Activated CD8-positive, alpha-beta memory T cell treated with anti-CD3 and anti-CD28 coated beads for 24 hours (primary cell): ENCODE data around the gene SPOCK1.

ENCODE experiments used
- DNase-seq: peaks from one replicate; pipeline ENCODE4 v3.0.0-alpha.2; 2020

The SPOCK1 gene

GRCh38 chr5:137320056-137321045 is 178.8 kb downstream of the SPOCK1 start:
- DNase-seq = no peak

- DNase-seq = no peak
Measured at GRCh38 chr5:137318027-137318426, 181.1 kb downstream of the SPOCK1 start.

DNA sequence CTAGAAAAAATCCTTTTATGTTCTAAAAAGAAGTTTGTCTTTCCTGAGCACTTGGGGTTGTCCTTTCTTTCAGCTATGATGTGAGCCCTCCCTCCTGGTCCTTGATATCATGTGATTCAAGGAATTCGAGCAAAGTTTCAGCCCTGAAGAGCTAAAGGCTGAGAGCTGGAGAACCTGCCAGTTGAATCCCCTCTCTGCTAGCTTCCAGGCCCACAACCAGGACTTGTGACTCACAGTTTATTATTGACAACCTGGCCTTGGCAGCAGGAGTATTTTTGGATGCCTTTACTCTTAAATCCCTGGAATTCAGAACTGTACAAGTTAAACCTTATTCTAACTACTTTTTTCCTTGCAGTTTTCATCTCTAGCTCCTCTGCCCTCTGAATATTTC is 182.8 kb downstream of the SPOCK1 start:
- no peak for DNase-seq

- no peak for DNase-seq
Measured at GRCh38 chr5:137315534-137316345, 183.4 kb downstream of the SPOCK1 start.

- no peak for DNase-seq
Measured at GRCh38 chr5:137315109-137315508, 184.0 kb downstream of the SPOCK1 start.

DNA sequence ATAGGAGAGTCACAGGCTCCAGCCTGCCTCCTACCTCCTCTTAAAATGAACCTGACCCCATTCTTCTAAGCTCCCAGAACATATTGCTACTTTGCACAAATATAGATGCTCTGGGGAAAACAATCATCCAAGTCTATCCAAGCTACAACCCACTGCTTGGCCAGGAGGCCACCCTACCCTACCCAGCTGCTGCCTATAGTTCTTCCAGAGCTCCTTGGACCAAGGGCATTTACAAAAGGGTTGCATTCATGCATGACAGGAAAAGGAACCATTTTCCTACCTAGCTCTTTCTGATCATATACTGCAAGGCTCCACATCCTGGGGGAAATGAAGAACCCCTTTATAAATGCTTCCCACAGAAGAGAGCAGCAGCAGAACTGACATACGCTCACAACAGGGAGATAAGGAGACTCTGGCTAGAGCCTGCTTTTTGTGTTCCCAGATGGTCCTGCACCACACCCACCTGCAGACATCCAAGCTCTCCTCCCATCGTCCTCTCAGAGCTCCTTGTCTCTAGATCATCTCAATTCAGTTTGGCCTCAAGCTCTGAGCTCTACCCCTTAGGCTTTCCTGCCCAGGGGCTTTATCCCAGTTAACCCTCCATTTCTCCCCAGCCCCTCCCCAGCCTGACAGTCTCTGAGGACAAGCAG is 185.5 kb downstream of the SPOCK1 start:
- DNase-seq = no peak

GRCh38 chr5:137312011-137312410 is 187.1 kb downstream of the SPOCK1 start:
- DNase-seq = no peak

DNA sequence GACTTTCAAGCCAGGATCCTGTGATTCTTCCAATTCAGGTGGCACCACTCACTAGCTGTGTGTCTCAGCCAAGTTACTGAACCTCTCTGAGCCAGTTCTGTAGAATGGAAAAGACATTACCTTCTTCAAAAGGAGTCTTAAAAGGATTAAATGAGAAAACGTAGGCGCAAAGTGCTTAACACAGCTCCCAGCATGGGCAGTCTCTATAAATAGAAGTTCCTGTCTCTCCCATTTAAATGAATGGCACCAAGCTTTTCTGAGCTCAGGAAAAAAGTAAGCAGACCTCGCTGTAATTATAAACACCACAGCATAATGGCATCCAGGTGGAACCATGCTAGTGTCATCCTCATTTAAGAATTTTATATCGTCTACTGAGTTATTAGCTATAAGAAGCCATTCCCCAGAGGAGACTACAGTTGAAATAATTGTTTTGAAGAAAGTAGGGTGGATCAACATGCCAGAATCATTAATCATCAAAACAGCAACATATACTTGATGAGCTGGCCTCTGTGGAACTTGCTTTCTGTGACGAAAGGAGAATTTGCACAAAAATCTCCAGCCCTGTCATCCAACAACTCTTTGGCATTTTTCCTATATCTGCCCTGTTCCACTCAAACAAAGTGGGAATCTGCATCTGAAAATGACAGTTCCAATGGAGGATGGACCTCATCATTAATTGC is 188.9 kb downstream of the SPOCK1 start:
- no peak for DNase-seq

DNA sequence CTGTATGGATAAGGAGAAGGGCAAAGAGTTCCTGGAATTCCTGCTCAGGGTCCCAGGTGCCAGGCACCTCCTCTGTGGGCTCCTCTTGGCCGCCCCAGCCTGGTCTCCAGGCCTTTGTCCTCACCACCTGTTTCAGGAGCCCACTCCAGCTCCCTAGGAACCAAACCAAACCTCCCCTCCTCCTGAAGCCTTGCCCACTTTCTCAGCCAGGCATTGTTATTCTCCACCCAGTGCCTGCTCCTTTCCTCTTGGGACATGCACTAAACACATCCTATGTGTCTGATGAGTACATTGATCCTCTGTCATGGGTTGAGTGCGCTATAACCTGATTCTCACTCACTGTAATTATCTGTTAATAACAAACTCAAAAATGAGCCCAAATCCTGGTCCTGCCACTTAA is 189.8 kb downstream of the SPOCK1 start:
- DNase-seq = no peak

DNA sequence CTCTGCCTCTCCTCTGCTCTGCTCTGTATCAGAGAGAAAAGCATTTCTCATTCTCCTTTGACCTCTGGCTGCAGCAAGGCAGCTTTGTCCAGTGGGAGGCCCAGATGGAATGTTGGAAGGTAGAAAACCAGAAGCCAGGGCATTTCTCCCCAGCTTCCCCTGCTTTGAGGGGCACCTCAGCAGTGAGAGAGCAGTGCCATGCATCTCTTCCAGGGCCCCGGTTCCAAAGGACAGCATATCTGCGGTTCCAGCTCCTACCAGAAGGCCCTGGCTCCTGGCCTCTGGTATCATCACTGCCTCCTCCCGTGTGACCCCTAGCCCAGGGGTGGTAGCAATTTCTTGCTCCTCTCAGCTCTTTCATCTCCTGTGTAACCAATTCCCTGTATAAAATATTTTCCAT is 190.8 kb downstream of the SPOCK1 start:
- no peak for DNase-seq

- no peak for DNase-seq
Measured at GRCh38 chr5:137306903-137307302, 192.2 kb downstream of the SPOCK1 start.

GRCh38 chr5:137305971-137306602 is 193.0 kb downstream of the SPOCK1 start:
- no peak for DNase-seq

GRCh38 chr5:137304226-137304874 is 194.8 kb downstream of the SPOCK1 start:
- DNase-seq = no peak

GRCh38 chr5:137303509-137303908 is 195.6 kb downstream of the SPOCK1 start:
- DNase-seq = no peak

- DNase-seq = no peak
Measured at GRCh38 chr5:137300411-137301240, 198.5 kb downstream of the SPOCK1 start.

GRCh38 chr5:137296213-137296781 is 202.8 kb downstream of the SPOCK1 start:
- no peak for DNase-seq

GRCh38 chr5:137294604-137295003 is 204.5 kb downstream of the SPOCK1 start:
- no peak for DNase-seq

DNA sequence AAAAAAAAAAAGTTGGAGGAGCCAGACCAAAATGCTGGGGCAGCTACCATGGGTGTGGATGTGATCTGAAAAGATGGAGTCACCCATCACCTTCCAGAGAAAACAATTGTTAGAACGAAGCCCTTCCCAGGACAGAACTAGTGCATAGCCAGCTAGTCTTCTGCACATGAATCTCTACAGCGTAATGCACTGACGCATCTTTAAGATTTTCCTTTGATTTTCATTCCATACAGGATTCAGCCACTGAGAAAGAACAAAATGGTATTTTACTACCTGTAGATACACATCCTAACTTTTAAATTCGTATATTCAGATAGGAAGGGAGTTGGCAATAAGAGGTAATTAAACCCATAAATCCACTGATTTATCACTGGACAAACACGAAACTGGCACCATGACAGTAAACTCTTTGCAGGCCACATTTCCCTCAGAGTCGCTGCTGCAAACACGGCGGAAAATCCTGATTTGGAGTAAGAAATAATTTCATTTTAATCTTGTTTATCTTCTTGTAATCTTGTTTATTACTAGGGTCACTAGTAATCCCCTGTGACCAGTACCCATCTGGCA is 206.6 kb downstream of the SPOCK1 start:
- DNase-seq = no peak

GRCh38 chr5:137291436-137291835 is 207.7 kb downstream of the SPOCK1 start:
- DNase-seq = no peak

DNA sequence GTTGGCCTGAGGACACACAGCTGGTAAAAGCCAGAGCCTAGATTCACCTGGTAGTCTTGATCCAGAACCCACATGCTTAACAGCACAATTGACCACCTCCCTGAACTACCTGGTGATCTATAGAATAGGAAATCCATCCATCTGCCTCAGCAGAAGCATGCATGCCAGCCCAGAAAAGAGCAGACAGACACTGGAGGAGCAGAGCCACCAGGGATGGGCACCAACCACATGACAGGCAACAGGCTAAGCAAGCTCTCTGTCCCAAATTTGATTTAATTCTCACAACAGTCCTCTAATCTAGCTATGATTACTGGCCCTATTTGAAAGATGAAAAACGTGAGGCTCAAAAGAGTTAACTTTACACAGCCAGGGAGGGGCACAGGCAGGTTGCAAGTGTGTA is 208.1 kb downstream of the SPOCK1 start:
- DNase-seq = no peak
